A673 (cell line): Measurements from ENCODE around the gene GFOD2.
A peak's percentile ranks its signal among the peaks of the same experiment; 100 is the strongest.

Experiments used
- EZH2 ChIP-seq: fragments of 200-600 bp; sonication (generic); IDR thresholded peaks from 2 replicates; pipeline ENCODE4 v1.6.1; 2017; ENCODE audit warnings: borderline replicate concordance, low read depth, mild to moderate bottlenecking, mixed read lengths, antibody characterized with exemption, low read length; ENCODE audit not compliant: poor library complexity, severe bottlenecking
- TF ChIP-seq, protein P1 (sequence below): fragments of 300-800, 200-600 bp; sonication (generic); conservative IDR thresholded peaks from 2 replicates; pipeline ENCODE4 v1.5.1; 2017; ENCODE audit warnings: low read depth, mild to moderate bottlenecking, antibody characterized with exemption, low read length, moderate library complexity, mixed read lengths

DNA sequence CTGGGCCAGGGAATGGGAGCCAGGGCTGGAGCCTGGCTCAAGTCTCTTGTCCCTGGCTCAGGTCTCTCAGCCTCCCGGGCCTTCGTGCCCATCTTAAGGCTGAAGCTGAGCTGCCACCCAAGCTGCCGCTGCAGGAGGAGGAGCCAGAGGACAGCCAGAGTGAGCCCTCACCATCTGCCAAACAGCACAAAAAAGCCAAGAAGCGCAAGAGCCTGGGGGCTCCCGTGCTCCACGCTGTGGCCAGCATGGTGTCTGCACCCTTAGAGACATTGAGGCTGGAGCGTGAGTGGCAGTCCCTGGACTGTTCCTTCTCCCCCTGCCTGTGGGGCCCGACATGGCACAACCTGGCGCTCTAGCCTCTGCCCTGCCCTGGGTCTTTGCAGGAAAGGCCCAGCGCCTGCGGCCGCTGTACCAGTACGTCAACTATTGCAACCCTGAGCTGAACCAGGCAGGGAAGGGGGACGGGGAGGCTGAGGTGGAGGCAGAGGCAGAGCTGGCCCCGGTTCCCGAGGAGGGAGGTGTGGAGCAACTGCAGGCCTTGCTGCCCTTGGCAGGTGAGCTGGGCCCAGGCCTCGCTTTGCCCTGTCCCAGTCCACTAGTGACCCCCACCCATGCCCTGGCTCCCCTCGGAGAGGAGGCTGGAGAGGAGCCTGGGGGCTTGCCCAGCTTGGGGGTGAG, 51.2 kb downstream of the GFOD2 start:
- TF ChIP-seq, protein P1, sequence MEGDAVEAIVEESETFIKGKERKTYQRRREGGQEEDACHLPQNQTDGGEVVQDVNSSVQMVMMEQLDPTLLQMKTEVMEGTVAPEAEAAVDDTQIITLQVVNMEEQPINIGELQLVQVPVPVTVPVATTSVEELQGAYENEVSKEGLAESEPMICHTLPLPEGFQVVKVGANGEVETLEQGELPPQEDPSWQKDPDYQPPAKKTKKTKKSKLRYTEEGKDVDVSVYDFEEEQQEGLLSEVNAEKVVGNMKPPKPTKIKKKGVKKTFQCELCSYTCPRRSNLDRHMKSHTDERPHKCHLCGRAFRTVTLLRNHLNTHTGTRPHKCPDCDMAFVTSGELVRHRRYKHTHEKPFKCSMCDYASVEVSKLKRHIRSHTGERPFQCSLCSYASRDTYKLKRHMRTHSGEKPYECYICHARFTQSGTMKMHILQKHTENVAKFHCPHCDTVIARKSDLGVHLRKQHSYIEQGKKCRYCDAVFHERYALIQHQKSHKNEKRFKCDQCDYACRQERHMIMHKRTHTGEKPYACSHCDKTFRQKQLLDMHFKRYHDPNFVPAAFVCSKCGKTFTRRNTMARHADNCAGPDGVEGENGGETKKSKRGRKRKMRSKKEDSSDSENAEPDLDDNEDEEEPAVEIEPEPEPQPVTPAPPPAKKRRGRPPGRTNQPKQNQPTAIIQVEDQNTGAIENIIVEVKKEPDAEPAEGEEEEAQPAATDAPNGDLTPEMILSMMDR, result peak; percentile 85
- TF ChIP-seq EZH2, result no peak
